MCF 10A (cell line): Measurements from ENCODE around the gene IL2RA. TPM values are rescaled to one million over a fixed set of nuclear protein-coding genes. Genes with fewer than 3 reads are reported as not detected.
A peak's percentile ranks its signal among the peaks of the same experiment; 100 is the strongest.

Source experiments
- BruUV-seq: library from RNA; stranded (reverse); fragments of 400-500 nt; replicated peaks from 2 replicates; lab custom pipeline; 2021; lab: Mats Ljungman, UMichigan
- CTCF ChIA-PET: fragments of 300-600 bp; sonication (Branson Sonifier 250); formaldehyde crosslinking; extraction: SDS; loops from one replicate; lab custom pipeline; 2021; ENCODE audit warnings: antibody characterized with exemption, inconsistent platforms; lab: Yijun Ruan, JAX
- POLR2A ChIA-PET: fragments of 300-600, 350-650 bp; sonication (Branson Sonifier 250); formaldehyde crosslinking; extraction: SDS; loops from one replicate; lab custom pipeline; 2020; ENCODE audit warnings: antibody characterized with exemption, inconsistent platforms; lab: Yijun Ruan, JAX
- DNase-seq: peaks from one replicate; pipeline ENCODE4 v3.0.0-alpha.2; 2018; ENCODE audit not compliant: unreplicated experiment
- H3K27ac Mint-ChIP-seq: one replicate; pipeline ENCODE4 v1.8.0; 2022; ENCODE audit warnings: mild to moderate bottlenecking, low read depth, mixed read lengths; ENCODE audit not compliant: unreplicated experiment
- H3K27me3 Mint-ChIP-seq: one replicate; pipeline ENCODE4 v1.8.0; 2022; ENCODE audit warnings: mixed read lengths; ENCODE audit not compliant: insufficient read depth, unreplicated experiment
- H3K36me3 Mint-ChIP-seq: one replicate; pipeline ENCODE4 v1.8.0; 2022; ENCODE audit warnings: mild to moderate bottlenecking, moderate library complexity, mixed read lengths; ENCODE audit not compliant: insufficient read depth, unreplicated experiment
- H3K4me1 Mint-ChIP-seq: one replicate; pipeline ENCODE4 v1.8.0; 2022; ENCODE audit warnings: mixed read lengths; ENCODE audit not compliant: insufficient read depth, unreplicated experiment
- H3K4me3 Mint-ChIP-seq: one replicate; pipeline ENCODE4 v1.8.0; 2022; ENCODE audit warnings: mild to moderate bottlenecking, moderate library complexity, mixed read lengths; ENCODE audit not compliant: unreplicated experiment
- H3K9me3 Mint-ChIP-seq: one replicate; pipeline ENCODE4 v1.8.0; 2022; ENCODE audit warnings: mixed read lengths; ENCODE audit not compliant: unreplicated experiment
- intact Hi-C: fragments of 100-400 bp; cut with micrococcal nuclease; formaldehyde crosslinking; loops from 2 replicates; pipeline ENCODE4 v1.14.1; 2022
- total RNA-seq: library from RNA; stranded (reverse); gene quantifications from 2 replicates; pipeline ENCODE4 v1.2.3, GENCODE V29; 2022
- TF ChIP-seq, protein P1 (sequence below): fragments of 200-600 bp; IDR thresholded peaks from one replicate; pipeline ENCODE4 v1.8.0; 2022; ENCODE audit warnings: antibody characterized with exemption, mild to moderate bottlenecking; ENCODE audit not compliant: unreplicated experiment

IL2RA gene
- total RNA-seq, 1 experiment from 2014 or later, result not detected

DNA sequence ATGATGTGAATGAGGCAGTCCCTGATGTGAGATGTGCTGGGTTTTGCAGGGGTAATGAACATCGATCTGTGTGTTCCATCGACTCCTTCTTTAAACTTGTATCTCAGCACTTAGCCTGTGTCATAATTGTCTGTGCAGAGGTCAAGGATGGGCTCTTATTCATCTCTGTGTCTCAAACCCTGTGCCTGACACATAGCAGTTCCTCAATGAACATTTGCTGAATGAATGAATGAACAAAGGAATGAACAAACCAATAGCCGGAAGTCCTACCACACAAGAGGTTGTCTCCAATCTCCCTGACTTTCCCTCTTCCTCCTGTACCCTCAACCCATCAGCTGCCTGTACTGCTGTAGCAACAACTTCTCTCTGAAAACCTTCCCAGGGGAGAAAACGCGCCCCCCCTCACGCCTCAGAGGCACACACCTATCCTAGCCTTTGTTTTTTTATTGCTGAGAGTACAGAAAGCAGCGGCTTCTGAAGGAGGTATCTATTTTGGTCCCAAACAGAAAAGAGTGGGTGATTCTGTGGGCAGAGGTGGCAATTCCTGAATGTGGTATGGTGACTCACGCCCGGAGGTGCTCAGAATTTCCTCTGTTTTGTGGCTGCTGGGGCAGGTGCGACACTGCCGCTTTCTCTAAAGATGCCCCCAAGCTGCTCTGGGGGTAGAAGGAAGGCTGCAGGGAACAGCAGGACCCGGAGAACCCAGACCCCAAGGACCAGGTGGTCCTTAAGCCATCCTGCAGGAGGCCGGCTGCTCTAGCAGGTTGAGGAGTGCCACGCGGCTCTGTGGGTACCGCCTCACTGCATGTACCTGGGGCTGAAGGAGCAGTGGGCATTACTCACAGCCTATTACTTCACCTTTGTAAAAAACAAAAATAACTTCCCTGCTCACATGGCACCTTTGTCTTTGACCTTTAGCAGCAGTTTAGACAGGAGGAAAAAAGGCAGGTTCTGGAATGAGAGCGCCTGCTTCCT lies 9.6 kb downstream of the IL2RA start:
- intact Hi-C loops, result no loop called here
- Mint-ChIP-seq H3K27ac (no peak overlapping the region), H3K9me3 (no peaks in the 10 kb centered on the region), H3K36me3 (no peaks in the 10 kb centered on the region), H3K4me3 (no peak overlapping the region), H3K4me1 (peaks cover 14% of the 10 kb centered on the region), H3K27me3 (peaks cover 83% of the 10 kb centered on the region)
- POLR2A ChIA-PET, result interaction anchor here (0.7 kb wide), 1 partner anchor 18 kb away, joined by 3 read pairs; no protein-coding TSS in a partner anchor
- TF ChIP-seq, protein P1, sequence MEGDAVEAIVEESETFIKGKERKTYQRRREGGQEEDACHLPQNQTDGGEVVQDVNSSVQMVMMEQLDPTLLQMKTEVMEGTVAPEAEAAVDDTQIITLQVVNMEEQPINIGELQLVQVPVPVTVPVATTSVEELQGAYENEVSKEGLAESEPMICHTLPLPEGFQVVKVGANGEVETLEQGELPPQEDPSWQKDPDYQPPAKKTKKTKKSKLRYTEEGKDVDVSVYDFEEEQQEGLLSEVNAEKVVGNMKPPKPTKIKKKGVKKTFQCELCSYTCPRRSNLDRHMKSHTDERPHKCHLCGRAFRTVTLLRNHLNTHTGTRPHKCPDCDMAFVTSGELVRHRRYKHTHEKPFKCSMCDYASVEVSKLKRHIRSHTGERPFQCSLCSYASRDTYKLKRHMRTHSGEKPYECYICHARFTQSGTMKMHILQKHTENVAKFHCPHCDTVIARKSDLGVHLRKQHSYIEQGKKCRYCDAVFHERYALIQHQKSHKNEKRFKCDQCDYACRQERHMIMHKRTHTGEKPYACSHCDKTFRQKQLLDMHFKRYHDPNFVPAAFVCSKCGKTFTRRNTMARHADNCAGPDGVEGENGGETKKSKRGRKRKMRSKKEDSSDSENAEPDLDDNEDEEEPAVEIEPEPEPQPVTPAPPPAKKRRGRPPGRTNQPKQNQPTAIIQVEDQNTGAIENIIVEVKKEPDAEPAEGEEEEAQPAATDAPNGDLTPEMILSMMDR, result no peak
- CTCF ChIA-PET, result interaction anchor here (0.7 to 1.1 kb wide), 2 partner anchors 44 to 104 kb away, joined by 3 read pairs; no protein-coding TSS in a partner anchor
- no TSS peak for BruUV-seq
- peak; percentile 41 for DNase-seq

DNA sequence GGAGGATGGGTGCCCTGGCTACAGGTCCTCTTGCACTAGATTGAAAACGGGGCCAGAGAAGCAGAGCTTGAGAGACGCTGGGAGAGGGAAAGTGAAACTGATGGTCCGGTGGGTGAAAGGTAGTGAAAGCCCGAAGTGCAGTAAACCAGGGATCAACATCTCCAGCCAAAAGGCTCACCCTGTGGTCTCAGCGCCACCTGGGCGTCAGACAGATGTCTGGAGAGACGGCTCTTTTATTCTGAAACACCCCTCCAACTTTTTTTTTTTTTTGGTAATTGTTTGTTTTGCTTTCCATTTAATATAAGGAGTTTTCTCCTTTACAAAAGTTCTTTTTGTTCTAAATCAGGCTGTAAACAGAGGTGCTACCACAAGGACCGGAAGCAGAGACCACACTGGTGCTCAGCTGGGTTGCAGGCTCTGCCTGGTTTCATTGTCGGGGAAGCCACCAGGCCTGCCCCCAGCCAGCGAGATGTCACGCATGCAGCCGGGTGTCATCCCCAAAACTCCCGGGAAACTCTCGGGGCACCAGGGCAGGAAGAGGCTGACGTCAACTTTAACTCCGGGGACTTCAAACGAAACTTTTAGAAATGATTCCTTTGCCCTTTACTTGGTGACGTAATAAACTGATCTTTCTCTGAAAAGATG lies 11.2 kb downstream of the IL2RA start:
- intact Hi-C loops, result no loop called here
- Mint-ChIP-seq H3K27me3 (peaks cover 80% of the 10 kb centered on the region), H3K36me3 (no peaks in the 10 kb centered on the region), H3K4me1 (peaks cover 14% of the 10 kb centered on the region), H3K9me3 (no peaks in the 10 kb centered on the region), H3K4me3 (peak overlapping the region; percentile 62), H3K27ac (no peak overlapping the region)
- CTCF ChIA-PET, result interaction anchor here (0.8 to 1.3 kb wide), 6 partner anchors 16 to 206 kb away, joined by 3 to 4 read pairs (median 4); no protein-coding TSS in a partner anchor
- TF ChIP-seq, protein P1, result peak; percentile 9
- DNase-seq, result peak; percentile 36
- BruUV-seq, result no TSS peak
- POLR2A ChIA-PET, result no interaction called here

DNA sequence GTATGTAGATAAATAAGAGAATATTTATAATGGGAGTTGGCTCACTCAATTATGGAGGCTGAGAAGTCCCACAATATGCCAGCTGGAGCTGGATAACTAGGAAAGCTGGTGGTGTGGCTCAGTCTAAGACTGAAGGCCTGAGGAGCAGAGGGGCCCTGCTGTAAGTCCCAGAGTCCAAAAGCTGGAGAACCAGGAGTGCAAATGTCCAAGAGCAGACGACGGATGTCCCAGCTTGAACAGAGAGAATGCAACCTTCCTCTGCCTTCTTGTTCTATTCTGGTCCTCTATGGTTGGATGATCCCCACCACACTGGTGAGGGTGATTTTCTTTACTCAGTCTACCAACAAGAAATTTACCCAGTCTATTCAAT lies 13.2 kb downstream of the IL2RA start:
- no peak overlapping the region for H3K27ac Mint-ChIP-seq
- peaks cover 14% of the 10 kb centered on the region for H3K4me1 Mint-ChIP-seq
- no peaks in the 10 kb centered on the region for H3K9me3 Mint-ChIP-seq
- H3K27me3 Mint-ChIP-seq, result peaks cover 85% of the 10 kb centered on the region
- DNase-seq, result no peak
- TF ChIP-seq, protein P1, result no peak
- BruUV-seq, result no TSS peak
- POLR2A ChIA-PET, result no interaction called here
- intact Hi-C loops, result no loop called here
- H3K4me3 Mint-ChIP-seq, result no peak overlapping the region
- CTCF ChIA-PET, result interaction anchor here (0.9 kb wide), 1 partner anchor 36 kb away, joined by 3 read pairs; no protein-coding TSS in a partner anchor
- no peaks in the 10 kb centered on the region for H3K36me3 Mint-ChIP-seq
